Thymus (tissue), 11 donors: ENCODE data around the gene NOX5. TPM values are rescaled to one million over a fixed set of nuclear protein-coding genes. Genes with fewer than 3 reads are reported as not detected.

Experiments used
- DNase-seq, 9 donors: peaks; one replicate each; pipeline ENCODE4 v3.0.0-alpha.2; 2013; ENCODE audit warnings: low spot score in 9 of 9, low read depth in 6 of 9, missing footprints in 1 of 9
- H3K27ac ChIP-seq, 2 donors: one replicate each; pipeline ENCODE4 v1.5.1; 2013; ENCODE audit warnings: control low read depth in 1 of 2, low read depth in 1 of 2, low read length in 1 of 2, mild to moderate bottlenecking in 1 of 2, moderate library complexity in 1 of 2
- H3K27me3 ChIP-seq, 2 donors: one replicate each; pipeline ENCODE4 v1.5.1; 2013; ENCODE audit warnings: low read length in 1 of 2; ENCODE audit not compliant: control insufficient read depth in 2 of 2, insufficient read depth in 1 of 2
- H3K36me3 ChIP-seq, 2 donors: one replicate each; pipeline ENCODE4 v1.5.1; 2013; ENCODE audit warnings: low read length in 1 of 2, mild to moderate bottlenecking in 1 of 2, moderate library complexity in 1 of 2; ENCODE audit not compliant: control insufficient read depth in 2 of 2, insufficient read depth in 2 of 2
- H3K4me1 ChIP-seq, 2 donors: one replicate each; pipeline ENCODE4 v1.5.1; 2013; ENCODE audit warnings: low read length in 2 of 2; ENCODE audit not compliant: control insufficient read depth in 2 of 2, insufficient read depth in 2 of 2
- H3K4me3 ChIP-seq, 2 donors: one replicate each; pipeline ENCODE4 v1.5.1; 2013; ENCODE audit warnings: low read length in 2 of 2, control low read depth in 1 of 2, mild to moderate bottlenecking in 1 of 2
- H3K9me3 ChIP-seq, 2 donors: one replicate each; pipeline ENCODE4 v1.5.1; 2013; ENCODE audit warnings: low read length in 1 of 2, mild to moderate bottlenecking in 1 of 2; ENCODE audit not compliant: control insufficient read depth in 2 of 2, insufficient read depth in 1 of 2
- WGBS: extraction: QIAGEN DNeasy Blood & Tissue Kit; methylation state at CpG from one replicate; pipeline ENCODE4 v1.1.7; 2013; 5-methylcytosine and 5-hydroxymethylcytosine counted together
- polyA plus RNA-seq: library from polyadenylated mRNA; stranded (reverse); fragments of 200-250 nt; gene quantifications from one replicate; pipeline ENCODE4 v1.2.3, GENCODE V29; 2013
- total RNA-seq: library from RNA; stranded (reverse); fragments of 120-200 nt; gene quantifications from one replicate; pipeline ENCODE4 v1.2.4, GENCODE V29; 2013
- donor health status: healthy.

Gene NOX5
- total and polyA plus RNA-seq, 2 donors = 0.19 to 0.66 TPM

GRCh38 chr15:69035918-69036258 lies 21.4 kb downstream of the NOX5 start:
- Histone ChIP-seq H3K9me3 (no peaks in the 10 kb centered on the region), H3K4me1 (peaks cover 2 to 8% of the 10 kb centered on the region in 2 donors), H3K27ac (no peak overlapping the region), H3K27me3 (peaks cover 0 to 24% of the 10 kb centered on the region in 2 donors), H3K36me3 (no peaks in the 10 kb centered on the region), H3K4me3 (no peak overlapping the region)
- no peak for DNase-seq
- WGBS = 100% methylated on average over 1 of the region's 1 CpG

GRCh38 chr15:69036826-69037225 lies 22.3 kb downstream of the NOX5 start:
- no peak overlapping the region for H3K4me3 ChIP-seq
- H3K4me1 ChIP-seq = peaks cover 2% of the 10 kb centered on the region in 2 donors
- H3K27me3 ChIP-seq = peaks cover 0 to 18% of the 10 kb centered on the region in 2 donors
- WGBS = 96% methylated on average over 5 of the region's 5 CpGs
- H3K27ac ChIP-seq = no peak overlapping the region
- DNase-seq = no peak
- no peaks in the 10 kb centered on the region for H3K9me3 ChIP-seq
- H3K36me3 ChIP-seq = no peaks in the 10 kb centered on the region

- Histone ChIP-seq H3K36me3 (no peaks in the 10 kb centered on the region), H3K9me3 (no peaks in the 10 kb centered on the region), H3K4me3 (no peak overlapping the region), H3K4me1 (no peaks in the 10 kb centered on the region), H3K27ac (no peak overlapping the region), H3K27me3 (peaks cover 0 to 12% of the 10 kb centered on the region in 2 donors)
- no peak for DNase-seq
These were observed 23.0 kb downstream of the NOX5 start for GRCh38 chr15:69037482-69037881.

- H3K27ac ChIP-seq = no peak overlapping the region
- peaks cover 0 to 9% of the 10 kb centered on the region in 2 donors for H3K27me3 ChIP-seq
- no peak for DNase-seq
- no peak overlapping the region for H3K4me3 ChIP-seq
- H3K9me3 ChIP-seq = no peaks in the 10 kb centered on the region
- no peaks in the 10 kb centered on the region for H3K4me1 ChIP-seq
- H3K36me3 ChIP-seq = no peaks in the 10 kb centered on the region
- 94% methylated on average over 5 of the region's 5 CpGs for WGBS
These were observed 23.5 kb downstream of the NOX5 start for GRCh38 chr15:69037977-69038376.

- Histone ChIP-seq H3K27ac (no peak overlapping the region), H3K36me3 (no peaks in the 10 kb centered on the region), H3K9me3 (no peaks in the 10 kb centered on the region), H3K4me3 (no peak overlapping the region), H3K4me1 (no peaks in the 10 kb centered on the region), H3K27me3 (peaks cover 0 to 3% of the 10 kb centered on the region in 2 donors)
- WGBS = 96% methylated on average over 3 of the region's 3 CpGs
- no peak for DNase-seq
These were observed 24.0 kb downstream of the NOX5 start for GRCh38 chr15:69038508-69038907.

GRCh38 chr15:69039516-69040225 lies 25.2 kb downstream of the NOX5 start:
- Histone ChIP-seq H3K4me3 (no peak overlapping the region), H3K36me3 (no peaks in the 10 kb centered on the region), H3K27ac (no peak overlapping the region), H3K9me3 (no peaks in the 10 kb centered on the region), H3K4me1 (no peaks in the 10 kb centered on the region), H3K27me3 (peaks cover 0 to 3% of the 10 kb centered on the region in 2 donors)
- DNase-seq = no peak
- WGBS = 95% methylated on average over 6 of the region's 6 CpGs

- H3K4me1 ChIP-seq = no peaks in the 10 kb centered on the region
- H3K9me3 ChIP-seq = no peaks in the 10 kb centered on the region
- H3K27ac ChIP-seq = no peak overlapping the region
- H3K4me3 ChIP-seq = no peak overlapping the region
- no peaks in the 10 kb centered on the region for H3K27me3 ChIP-seq
- no peaks in the 10 kb centered on the region for H3K36me3 ChIP-seq
- WGBS = 95% methylated on average over 5 of the region's 5 CpGs
- no peak for DNase-seq
These were observed 28.0 kb downstream of the NOX5 start for GRCh38 chr15:69042531-69042930.

- Histone ChIP-seq H3K27ac (no peak overlapping the region), H3K4me1 (no peaks in the 10 kb centered on the region), H3K9me3 (no peaks in the 10 kb centered on the region), H3K4me3 (no peak overlapping the region), H3K27me3 (no peaks in the 10 kb centered on the region), H3K36me3 (no peaks in the 10 kb centered on the region)
- DNase-seq = no peak
- WGBS = 84% methylated on average over 8 of the region's 8 CpGs
These were observed 31.3 kb downstream of the NOX5 start for GRCh38 chr15:69045802-69046201.

GRCh38 chr15:69046781-69047180 lies 32.3 kb downstream of the NOX5 start:
- H3K27me3 ChIP-seq = no peaks in the 10 kb centered on the region
- no peak overlapping the region for H3K27ac ChIP-seq
- H3K36me3 ChIP-seq = no peaks in the 10 kb centered on the region
- H3K9me3 ChIP-seq = no peaks in the 10 kb centered on the region
- no peaks in the 10 kb centered on the region for H3K4me1 ChIP-seq
- WGBS = 78% methylated on average over 5 of the region's 5 CpGs
- H3K4me3 ChIP-seq = no peak overlapping the region
- DNase-seq = no peak
